ENCODE measurements around the gene ELMO1.

GRCh38 chr7:37273891-37274290 is 174.8 kb downstream of the ELMO1 start:
- no peak for TF ChIP-seq CTCF (conservative IDR thresholded peaks at IDR 0.05; ENCODE audit: low read depth, low read length)
- no peak for TF ChIP-seq EZH2 (IDR thresholded peaks at IDR 0.05; ENCODE audit: borderline replicate concordance, low read depth, low read length, poor library complexity, severe bottlenecking)

All from A673 (cell line).